ENCODE measurements around the gene LEMD1. TPM values are rescaled to one million over a fixed set of nuclear protein-coding genes. Genes with fewer than 3 reads are reported as not detected.

Gene LEMD1
- total RNA-seq, 1 experiment from 2014 or later: 17.2 TPM

- Mint-ChIP-seq H3K27ac (ENCODE audit: unreplicated experiment) (no peak overlapping the region), H3K4me1 (ENCODE audit: low read depth, unreplicated experiment) (no peaks in the 10 kb centered on the region), H3K4me3 (ENCODE audit: low read depth, unreplicated experiment) (no peak overlapping the region), H3K27me3 (ENCODE audit: unreplicated experiment) (peaks cover 18% of the 10 kb centered on the region), H3K36me3 (ENCODE audit: insufficient read depth, unreplicated experiment) (no peaks in the 10 kb centered on the region), H3K9me3 (ENCODE audit: low read depth, unreplicated experiment) (no peaks in the 10 kb centered on the region)
- intact Hi-C loops (cut with micrococcal nuclease; ENCODE audit: unreplicated experiment): loop anchor here (1.0 to 2.0 kb wide), 3 partner anchors 34 to 127 kb away; no protein-coding TSS in a partner anchor
- CTCF ChIA-PET: interaction anchor here (1.0 to 2.9 kb wide), 10 partner anchors 20 to 127 kb away, joined by 3 to 43 read pairs (median 7); partner anchors contain the start of gene LEMD1
- TF ChIP-seq CTCF (IDR thresholded peaks at IDR 0.05; ENCODE audit: unreplicated experiment): peak; percentile 84
- no TSS peak for BruUV-seq (replicated peaks)
- peak; percentile 41 for DNase-seq
These were observed 24.8 kb downstream of the LEMD1 start for GRCh38 chr1:205396967-205397616.

- no peak for DNase-seq
- no peak overlapping the region for H3K27ac Mint-ChIP-seq (ENCODE audit: unreplicated experiment)
- intact Hi-C loops (cut with micrococcal nuclease; ENCODE audit: unreplicated experiment): loop anchor here (2.0 kb wide), 1 partner anchor 35 kb away; no protein-coding TSS in a partner anchor
These were observed 26.2 kb downstream of the LEMD1 start for GRCh38 chr1:205395616-205396015.

DNA sequence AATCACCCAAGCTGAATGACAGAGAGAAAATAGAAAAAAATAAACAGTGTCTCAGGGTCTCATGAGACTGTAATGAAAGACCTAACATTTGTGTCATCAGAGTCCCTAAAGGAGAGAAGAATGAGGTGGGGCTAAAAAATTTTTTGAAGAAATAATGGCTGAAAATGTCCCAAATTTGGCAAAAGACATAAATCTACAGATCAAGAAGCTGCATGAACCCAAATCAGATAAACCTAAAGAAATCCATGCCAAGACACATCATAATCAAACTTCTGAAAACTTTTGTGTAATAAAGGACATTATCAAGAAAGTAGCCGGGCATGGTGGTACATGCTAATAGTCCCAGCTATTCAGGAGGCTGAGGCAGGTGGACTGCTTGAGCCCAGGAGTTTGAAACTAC is 29.2 kb downstream of the LEMD1 start:
- Mint-ChIP-seq H3K27ac (ENCODE audit: unreplicated experiment) (no peak overlapping the region), H3K4me3 (ENCODE audit: low read depth, unreplicated experiment) (no peak overlapping the region), H3K36me3 (ENCODE audit: insufficient read depth, unreplicated experiment) (no peaks in the 10 kb centered on the region), H3K27me3 (ENCODE audit: unreplicated experiment) (peaks cover 36% of the 10 kb centered on the region), H3K9me3 (ENCODE audit: low read depth, unreplicated experiment) (no peaks in the 10 kb centered on the region), H3K4me1 (ENCODE audit: low read depth, unreplicated experiment) (no peaks in the 10 kb centered on the region)
- DNase-seq: no peak
- intact Hi-C loops (cut with micrococcal nuclease; ENCODE audit: unreplicated experiment): no loop called here
- BruUV-seq (replicated peaks): no TSS peak
- CTCF ChIA-PET: interaction anchor here (1.2 kb wide), 1 partner anchor 132 kb away, joined by 3 read pairs; no protein-coding TSS in a partner anchor
- TF ChIP-seq CTCF (IDR thresholded peaks at IDR 0.05; ENCODE audit: unreplicated experiment): no peak

More at GRCh38 chr1:205395616-205396015, 26.2 kb downstream of the LEMD1 start:
- no peak overlapping the region for H3K4me3 Mint-ChIP-seq (ENCODE audit: low read depth, unreplicated experiment)
- CTCF ChIA-PET: interaction anchor here (0.6 to 2.9 kb wide), 5 partner anchors 35 to 194 kb away, joined by 3 to 43 read pairs (median 6); no protein-coding TSS in a partner anchor
- H3K9me3 Mint-ChIP-seq (ENCODE audit: low read depth, unreplicated experiment): no peaks in the 10 kb centered on the region
- no peaks in the 10 kb centered on the region for H3K4me1 Mint-ChIP-seq (ENCODE audit: low read depth, unreplicated experiment)
- no peaks in the 10 kb centered on the region for H3K36me3 Mint-ChIP-seq (ENCODE audit: insufficient read depth, unreplicated experiment)
- H3K27me3 Mint-ChIP-seq (ENCODE audit: unreplicated experiment): peaks cover 33% of the 10 kb centered on the region
- TF ChIP-seq CTCF (IDR thresholded peaks at IDR 0.05; ENCODE audit: unreplicated experiment): no peak
- BruUV-seq (replicated peaks): no TSS peak

GRCh38 chr1:205391386-205391785 is 30.5 kb downstream of the LEMD1 start:
- intact Hi-C loops (cut with micrococcal nuclease; ENCODE audit: unreplicated experiment): no loop called here
- no peaks in the 10 kb centered on the region for H3K36me3 Mint-ChIP-seq (ENCODE audit: insufficient read depth, unreplicated experiment)
- no peak overlapping the region for H3K27ac Mint-ChIP-seq (ENCODE audit: unreplicated experiment)
- H3K4me3 Mint-ChIP-seq (ENCODE audit: low read depth, unreplicated experiment): no peak overlapping the region
- CTCF ChIA-PET: interaction anchor here (0.9 to 1.1 kb wide), 2 partner anchors 94 to 133 kb away, joined by 3 to 4 read pairs; no protein-coding TSS in a partner anchor
- no peaks in the 10 kb centered on the region for H3K4me1 Mint-ChIP-seq (ENCODE audit: low read depth, unreplicated experiment)
- BruUV-seq (replicated peaks): no TSS peak
- H3K27me3 Mint-ChIP-seq (ENCODE audit: unreplicated experiment): peaks cover 36% of the 10 kb centered on the region
- no peak for TF ChIP-seq CTCF (IDR thresholded peaks at IDR 0.05; ENCODE audit: unreplicated experiment)
- DNase-seq: no peak
- H3K9me3 Mint-ChIP-seq (ENCODE audit: low read depth, unreplicated experiment): no peaks in the 10 kb centered on the region

Data from Calu3 (cell line).